Forelimb muscle (tissue), 1 donor: Measurements from ENCODE around the gene SMARCB1. TPM values are rescaled to one million over a fixed set of nuclear protein-coding genes. Genes with fewer than 3 reads are reported as not detected.
"Not testable (repeated sequence)": the region's sequence is repeated elsewhere in the genome, so short reads cannot be mapped to it uniquely, and the experiment has no call there.

ENCODE experiments used
- DNase-seq: peaks from one replicate; pipeline ENCODE4 v3.0.0-alpha.2; 2013; ENCODE audit warnings: low read depth
- polyA plus RNA-seq: library from polyadenylated mRNA; unstranded; fragments of 120-200 nt; gene quantifications from one replicate; pipeline ENCODE4 v1.2.1, GENCODE V29; 2013; ENCODE audit not compliant: insufficient read length

The SMARCB1 gene
- polyA plus RNA-seq, 1 donor, result 67.8 TPM

DNA sequence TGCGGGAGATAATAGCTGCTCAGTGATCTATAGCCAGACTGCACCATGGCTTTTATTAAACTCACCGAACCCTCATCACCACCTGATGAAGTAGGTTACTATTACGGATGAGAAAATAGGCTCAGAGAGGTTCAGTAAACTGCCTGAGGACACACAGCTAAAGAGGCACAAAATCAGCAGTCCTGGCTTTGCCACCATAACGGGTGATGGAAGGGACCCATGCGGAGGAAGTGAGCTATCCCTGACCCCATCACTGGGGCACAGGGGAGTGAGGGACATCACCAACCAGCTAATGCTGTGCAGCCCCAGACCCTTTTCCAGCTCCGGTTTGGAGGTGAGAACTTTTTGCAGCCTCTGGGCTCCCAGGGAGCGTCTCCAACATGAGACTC lies 59.3 kb downstream of the SMARCB1 start:
- DNase-seq, result no peak

GRCh38 chr22:23847310-23847920 lies 60.6 kb downstream of the SMARCB1 start:
- no peak for DNase-seq

GRCh38 chr22:23847991-23848864 lies 61.5 kb downstream of the SMARCB1 start:
- no peak for DNase-seq

DNA sequence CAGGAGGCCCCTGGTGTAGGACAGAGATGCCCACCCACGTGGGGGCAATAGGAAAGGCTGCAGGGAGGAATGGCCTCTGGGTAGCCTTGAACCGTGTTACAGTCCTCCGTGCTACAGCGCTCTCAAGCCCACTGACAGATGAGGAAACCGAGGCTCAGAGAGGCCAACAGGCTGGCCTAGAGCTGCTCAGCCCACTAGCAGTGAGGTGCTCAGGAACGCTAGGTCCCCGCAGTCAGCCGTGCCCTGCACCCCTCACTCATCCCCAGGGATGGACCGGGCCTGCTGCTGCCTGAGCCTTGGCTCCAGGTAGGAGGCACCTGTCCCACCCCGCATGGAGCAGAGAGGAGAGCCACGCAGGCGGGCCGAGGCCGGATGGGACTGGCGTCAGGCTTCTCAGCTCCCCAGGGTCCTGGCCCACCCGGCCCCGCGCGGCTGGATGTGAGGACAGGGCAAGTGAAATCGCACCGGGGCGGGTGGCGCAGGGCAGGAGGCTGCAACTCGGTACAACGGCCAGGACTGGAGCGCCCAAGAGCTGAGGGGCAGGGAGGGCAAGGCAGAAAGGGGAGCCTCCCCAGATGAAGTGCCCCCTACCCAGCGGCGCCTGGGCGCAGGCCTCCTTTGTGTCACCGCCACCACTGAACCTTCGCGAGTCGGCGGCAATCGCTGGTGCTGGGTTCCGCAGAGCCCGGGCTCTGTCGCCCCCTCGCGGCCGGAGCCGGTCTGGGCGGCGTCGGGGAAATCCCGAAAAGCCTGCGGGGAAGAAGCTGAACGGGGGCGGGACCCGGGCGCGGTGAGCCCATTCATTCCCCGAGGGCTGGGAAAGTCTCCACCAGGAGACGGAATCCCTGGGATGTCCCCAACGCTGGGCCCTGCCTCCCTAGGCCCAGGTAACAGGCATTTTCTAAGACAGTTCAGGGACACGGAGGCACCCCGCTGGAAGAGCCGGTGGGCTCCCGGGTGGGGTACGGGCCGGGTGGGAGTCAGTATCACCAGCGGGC lies 62.5 kb downstream of the SMARCB1 start:
- DNase-seq, result no peak

DNA sequence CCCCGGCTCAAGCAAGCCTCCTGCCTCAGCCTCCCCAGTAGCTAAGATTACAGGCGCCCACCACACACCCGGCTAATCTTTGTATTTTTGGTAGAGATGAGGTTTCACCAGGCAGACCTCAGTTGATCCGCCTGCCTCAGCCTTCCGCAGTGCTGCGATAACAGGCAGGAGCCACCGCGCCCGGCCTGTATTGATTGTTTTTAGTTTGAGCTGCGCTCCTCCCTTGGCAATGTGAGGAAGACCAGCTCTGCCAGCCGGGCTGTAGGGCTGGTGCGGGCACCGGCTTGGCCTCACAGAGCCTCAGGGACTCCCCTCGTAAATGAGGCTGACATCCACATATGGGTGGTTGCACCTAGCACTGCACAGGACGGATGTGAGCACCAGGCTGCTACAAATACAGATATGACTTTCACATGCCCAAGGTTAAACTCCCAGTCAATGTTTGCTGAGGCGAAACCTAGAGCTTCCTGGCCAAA lies 63.4 kb downstream of the SMARCB1 start:
- DNase-seq, result no peak

GRCh38 chr22:23856721-23857605 lies 70.2 kb downstream of the SMARCB1 start:
- DNase-seq, result no peak

GRCh38 chr22:23857606-23858483 lies 71.1 kb downstream of the SMARCB1 start, which contains the start of gene SLC2A11:
Gene SLC2A11, plus strand, starts transcription at chr22:23857875. Its CDS starts 125 bp downstream, at chr22:23858000.
- DNase-seq, result peak; percentile 98

DNA sequence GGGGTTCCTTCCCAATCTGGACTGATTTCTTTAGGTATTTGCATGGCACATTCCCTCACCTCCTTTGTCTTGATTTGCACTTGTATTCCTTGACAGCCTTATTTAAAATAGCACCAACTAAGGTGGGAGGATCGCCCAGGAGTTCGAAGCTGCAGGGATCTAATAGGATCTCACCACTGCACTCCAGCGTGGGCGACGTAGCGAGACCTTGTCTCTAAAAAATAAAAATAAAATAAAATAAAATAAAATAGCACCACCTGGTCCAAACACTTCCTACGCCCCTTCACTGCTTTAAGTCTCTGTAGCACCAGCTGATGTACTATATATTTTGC lies 71.7 kb downstream of the SMARCB1 start:
- no peak for DNase-seq

GRCh38 chr22:23859201-23859600 lies 72.4 kb downstream of the SMARCB1 start:
- DNase-seq, result no peak

DNA sequence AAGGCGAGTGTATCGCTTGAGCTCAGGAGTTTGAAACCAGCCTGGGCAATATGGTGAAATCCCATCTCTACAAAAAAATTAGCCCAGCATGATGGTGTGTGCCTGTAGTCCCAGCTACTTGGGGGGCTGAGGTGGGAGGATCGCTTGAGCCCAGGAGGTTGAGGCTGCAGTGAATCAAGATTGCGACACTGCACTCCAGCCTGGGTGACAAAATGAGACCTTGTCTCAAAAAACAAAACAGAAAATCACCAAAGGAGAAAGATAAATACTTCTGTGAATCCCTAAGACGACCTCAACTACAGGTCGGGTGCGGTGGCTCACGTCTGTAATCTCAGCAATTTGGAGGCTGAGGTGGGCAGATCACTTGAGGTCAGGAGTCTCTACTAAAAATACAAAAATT lies 73.4 kb downstream of the SMARCB1 start:
- DNase-seq, result not testable (repeated sequence)

- DNase-seq, result no peak
Measured at GRCh38 chr22:23862103-23862502, 75.3 kb downstream of the SMARCB1 start.

- not testable (repeated sequence) for DNase-seq
Measured at GRCh38 chr22:23864499-23865154, 77.9 kb downstream of the SMARCB1 start.

DNA sequence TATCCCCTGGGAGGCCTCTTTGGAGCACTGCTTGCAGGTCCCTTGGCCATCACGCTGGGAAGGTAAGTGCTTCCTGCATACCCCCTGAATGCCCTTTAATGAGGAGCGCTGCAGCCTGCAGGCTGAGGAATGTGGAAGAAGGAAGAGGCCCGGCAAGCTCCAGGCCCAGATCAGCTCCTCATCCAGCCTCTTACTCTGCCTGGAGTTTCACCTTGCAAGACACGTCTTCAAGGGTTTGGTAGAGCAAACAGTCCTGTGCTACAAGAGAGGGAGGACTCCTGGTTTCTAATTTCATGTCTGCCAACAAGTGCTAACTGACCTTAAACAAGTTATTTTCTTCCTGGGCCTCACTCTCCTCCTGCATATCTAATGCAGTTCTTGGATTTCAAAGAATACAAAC lies 81.8 kb downstream of the SMARCB1 start:
- no peak for DNase-seq

DNA sequence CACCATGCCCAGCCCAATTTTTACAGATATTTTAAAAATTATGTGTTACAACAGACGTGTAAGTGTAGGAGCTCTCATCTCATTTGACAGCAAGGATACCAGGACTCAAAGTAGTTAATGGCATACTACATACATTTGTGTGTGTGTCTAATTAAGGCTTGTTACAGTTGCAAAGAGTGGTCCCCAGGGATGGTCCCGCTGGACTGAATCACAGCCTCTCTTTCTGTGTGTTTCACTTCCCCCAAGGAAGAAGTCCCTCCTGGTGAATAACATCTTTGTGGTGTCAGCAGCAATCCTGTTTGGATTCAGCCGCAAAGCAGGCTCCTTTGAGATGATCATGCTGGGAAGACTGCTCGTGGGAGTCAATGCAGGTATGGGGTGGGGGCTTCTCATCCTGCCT lies 88.1 kb downstream of the SMARCB1 start:
- DNase-seq, result no peak

GRCh38 chr22:23875801-23876200 lies 89.0 kb downstream of the SMARCB1 start:
- DNase-seq, result no peak

- no peak for DNase-seq
Measured at GRCh38 chr22:23877566-23877965, 90.8 kb downstream of the SMARCB1 start.

GRCh38 chr22:23878219-23878618 lies 91.5 kb downstream of the SMARCB1 start:
- no peak for DNase-seq

GRCh38 chr22:23882370-23882769 lies 95.6 kb downstream of the SMARCB1 start:
- no peak for DNase-seq

DNA sequence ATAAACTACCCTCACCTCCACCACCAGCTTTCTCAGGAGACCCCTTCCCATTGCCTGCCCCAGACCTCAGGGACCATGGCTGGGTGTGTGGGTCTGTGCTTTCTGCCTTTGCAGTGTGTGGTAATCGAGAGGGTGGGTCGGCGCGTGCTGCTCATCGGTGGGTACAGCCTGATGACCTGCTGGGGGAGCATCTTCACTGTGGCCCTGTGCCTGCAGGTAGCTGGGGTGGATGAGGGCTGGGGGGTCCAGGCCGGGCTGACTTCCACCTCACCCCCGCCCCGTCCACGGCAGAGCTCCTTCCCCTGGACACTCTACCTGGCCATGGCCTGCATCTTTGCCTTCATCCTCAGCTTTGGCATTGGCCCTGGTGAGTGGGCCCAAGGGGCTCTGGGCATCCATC lies 96.9 kb downstream of the SMARCB1 start:
- DNase-seq, result no peak
